Measurements from ENCODE around the gene TMEM107.

TMEM107 gene

DNA sequence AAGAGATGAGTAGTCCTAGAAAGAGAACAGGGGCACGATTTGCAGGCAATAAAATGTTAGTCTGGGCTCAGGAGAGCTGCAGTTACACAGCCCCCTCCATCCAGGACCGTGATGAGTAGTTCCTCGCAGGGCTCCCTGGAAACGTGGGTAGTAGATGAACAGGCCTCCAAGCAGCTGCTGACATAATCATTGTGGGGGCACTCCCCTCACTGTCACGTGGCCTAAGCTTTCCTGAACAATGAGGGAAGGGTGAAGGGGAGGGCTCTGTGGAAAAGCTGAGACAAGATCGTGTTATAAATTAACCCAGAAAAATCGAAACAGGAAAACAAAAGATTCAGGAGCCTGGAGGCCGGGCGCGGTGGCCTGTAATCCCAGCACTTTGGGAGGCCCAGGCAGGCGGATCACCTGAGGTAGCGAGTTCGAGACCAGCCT is 22.6 kb downstream of the TMEM107 start (continued):
- TF ChIP-seq, protein P1, sequence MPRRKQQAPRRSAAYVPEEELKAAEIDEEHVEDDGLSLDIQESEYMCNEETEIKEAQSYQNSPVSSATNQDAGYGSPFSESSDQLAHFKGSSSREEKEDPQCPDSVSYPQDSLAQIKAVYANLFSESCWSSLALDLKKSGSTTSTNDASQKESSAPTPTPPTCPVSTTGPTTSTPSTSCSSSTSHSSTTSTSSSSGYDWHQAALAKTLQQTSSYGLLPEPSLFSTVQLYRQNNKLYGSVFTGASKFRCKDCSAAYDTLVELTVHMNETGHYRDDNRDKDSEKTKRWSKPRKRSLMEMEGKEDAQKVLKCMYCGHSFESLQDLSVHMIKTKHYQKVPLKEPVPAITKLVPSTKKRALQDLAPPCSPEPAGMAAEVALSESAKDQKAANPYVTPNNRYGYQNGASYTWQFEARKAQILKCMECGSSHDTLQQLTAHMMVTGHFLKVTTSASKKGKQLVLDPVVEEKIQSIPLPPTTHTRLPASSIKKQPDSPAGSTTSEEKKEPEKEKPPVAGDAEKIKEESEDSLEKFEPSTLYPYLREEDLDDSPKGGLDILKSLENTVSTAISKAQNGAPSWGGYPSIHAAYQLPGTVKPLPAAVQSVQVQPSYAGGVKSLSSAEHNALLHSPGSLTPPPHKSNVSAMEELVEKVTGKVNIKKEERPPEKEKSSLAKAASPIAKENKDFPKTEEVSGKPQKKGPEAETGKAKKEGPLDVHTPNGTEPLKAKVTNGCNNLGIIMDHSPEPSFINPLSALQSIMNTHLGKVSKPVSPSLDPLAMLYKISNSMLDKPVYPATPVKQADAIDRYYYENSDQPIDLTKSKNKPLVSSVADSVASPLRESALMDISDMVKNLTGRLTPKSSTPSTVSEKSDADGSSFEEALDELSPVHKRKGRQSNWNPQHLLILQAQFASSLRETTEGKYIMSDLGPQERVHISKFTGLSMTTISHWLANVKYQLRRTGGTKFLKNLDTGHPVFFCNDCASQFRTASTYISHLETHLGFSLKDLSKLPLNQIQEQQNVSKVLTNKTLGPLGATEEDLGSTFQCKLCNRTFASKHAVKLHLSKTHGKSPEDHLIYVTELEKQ (tag by site-specific recombination; IDR thresholded peaks at IDR 0.05; ENCODE audit: borderline replicate concordance) = no peak
- TF ChIP-seq ZNF785 (tag by site-specific recombination; IDR thresholded peaks at IDR 0.05) = no peak
- TF ChIP-seq EGR2 (tag by site-specific recombination; IDR thresholded peaks at IDR 0.05; ENCODE audit: low read depth) = peak; percentile 45; the same call in 1 of the 2 replicates
- TF ChIP-seq ZNF664 (tag by site-specific recombination; IDR thresholded peaks at IDR 0.05) = peak; percentile 42
- TF ChIP-seq, protein P2, sequence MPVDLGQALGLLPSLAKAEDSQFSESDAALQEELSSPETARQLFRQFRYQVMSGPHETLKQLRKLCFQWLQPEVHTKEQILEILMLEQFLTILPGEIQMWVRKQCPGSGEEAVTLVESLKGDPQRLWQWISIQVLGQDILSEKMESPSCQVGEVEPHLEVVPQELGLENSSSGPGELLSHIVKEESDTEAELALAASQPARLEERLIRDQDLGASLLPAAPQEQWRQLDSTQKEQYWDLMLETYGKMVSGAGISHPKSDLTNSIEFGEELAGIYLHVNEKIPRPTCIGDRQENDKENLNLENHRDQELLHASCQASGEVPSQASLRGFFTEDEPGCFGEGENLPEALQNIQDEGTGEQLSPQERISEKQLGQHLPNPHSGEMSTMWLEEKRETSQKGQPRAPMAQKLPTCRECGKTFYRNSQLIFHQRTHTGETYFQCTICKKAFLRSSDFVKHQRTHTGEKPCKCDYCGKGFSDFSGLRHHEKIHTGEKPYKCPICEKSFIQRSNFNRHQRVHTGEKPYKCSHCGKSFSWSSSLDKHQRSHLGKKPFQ (tag by site-specific recombination; IDR thresholded peaks at IDR 0.05) = no peak
- TF ChIP-seq GLIS1 (tag by site-specific recombination; IDR thresholded peaks at IDR 0.05) = peak; percentile 50
- peak; percentile 16; the same call in 1 of the 2 replicates for TF ChIP-seq GLIS2 (tag by site-specific recombination; IDR thresholded peaks at IDR 0.05)
- TF ChIP-seq WT1 (tag by site-specific recombination; IDR thresholded peaks at IDR 0.05) = 0 out of 2 replicates have a peak, but pooled peaks have one; percentile 37
- peak; percentile 17; the same call in 1 of the 2 replicates for TF ChIP-seq SP7 (tag by site-specific recombination; IDR thresholded peaks at IDR 0.05)
- 0 out of 2 replicates have a peak, but pooled peaks have one; percentile 6 for TF ChIP-seq ZNF600 (tag by site-specific recombination; IDR thresholded peaks at IDR 0.05)
- TF ChIP-seq KLF10 (tag by site-specific recombination; IDR thresholded peaks at IDR 0.05) = peak; percentile 88
- TF ChIP-seq, protein P3, sequence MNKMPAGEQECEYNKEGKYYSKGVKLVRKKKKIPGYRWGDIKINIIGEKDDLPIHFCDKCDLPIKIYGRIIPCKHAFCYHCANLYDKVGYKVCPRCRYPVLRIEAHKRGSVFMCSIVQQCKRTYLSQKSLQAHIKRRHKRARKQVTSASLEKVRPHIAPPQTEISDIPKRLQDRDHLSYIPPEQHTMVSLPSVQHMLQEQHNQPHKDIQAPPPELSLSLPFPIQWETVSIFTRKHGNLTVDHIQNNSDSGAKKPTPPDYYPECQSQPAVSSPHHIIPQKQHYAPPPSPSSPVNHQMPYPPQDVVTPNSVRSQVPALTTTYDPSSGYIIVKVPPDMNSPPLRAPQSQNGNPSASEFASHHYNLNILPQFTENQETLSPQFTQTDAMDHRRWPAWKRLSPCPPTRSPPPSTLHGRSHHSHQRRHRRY (tag by site-specific recombination; IDR thresholded peaks at IDR 0.05) = no peak
- TF ChIP-seq, protein P4, sequence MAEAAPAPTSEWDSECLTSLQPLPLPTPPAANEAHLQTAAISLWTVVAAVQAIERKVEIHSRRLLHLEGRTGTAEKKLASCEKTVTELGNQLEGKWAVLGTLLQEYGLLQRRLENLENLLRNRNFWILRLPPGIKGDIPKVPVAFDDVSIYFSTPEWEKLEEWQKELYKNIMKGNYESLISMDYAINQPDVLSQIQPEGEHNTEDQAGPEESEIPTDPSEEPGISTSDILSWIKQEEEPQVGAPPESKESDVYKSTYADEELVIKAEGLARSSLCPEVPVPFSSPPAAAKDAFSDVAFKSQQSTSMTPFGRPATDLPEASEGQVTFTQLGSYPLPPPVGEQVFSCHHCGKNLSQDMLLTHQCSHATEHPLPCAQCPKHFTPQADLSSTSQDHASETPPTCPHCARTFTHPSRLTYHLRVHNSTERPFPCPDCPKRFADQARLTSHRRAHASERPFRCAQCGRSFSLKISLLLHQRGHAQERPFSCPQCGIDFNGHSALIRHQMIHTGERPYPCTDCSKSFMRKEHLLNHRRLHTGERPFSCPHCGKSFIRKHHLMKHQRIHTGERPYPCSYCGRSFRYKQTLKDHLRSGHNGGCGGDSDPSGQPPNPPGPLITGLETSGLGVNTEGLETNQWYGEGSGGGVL (tag by site-specific recombination; IDR thresholded peaks at IDR 0.05) = peak; percentile 86
- no peak for TF ChIP-seq ZFP41 (tag by site-specific recombination; IDR thresholded peaks at IDR 0.05; ENCODE audit: borderline replicate concordance)
- TF ChIP-seq, protein P5, sequence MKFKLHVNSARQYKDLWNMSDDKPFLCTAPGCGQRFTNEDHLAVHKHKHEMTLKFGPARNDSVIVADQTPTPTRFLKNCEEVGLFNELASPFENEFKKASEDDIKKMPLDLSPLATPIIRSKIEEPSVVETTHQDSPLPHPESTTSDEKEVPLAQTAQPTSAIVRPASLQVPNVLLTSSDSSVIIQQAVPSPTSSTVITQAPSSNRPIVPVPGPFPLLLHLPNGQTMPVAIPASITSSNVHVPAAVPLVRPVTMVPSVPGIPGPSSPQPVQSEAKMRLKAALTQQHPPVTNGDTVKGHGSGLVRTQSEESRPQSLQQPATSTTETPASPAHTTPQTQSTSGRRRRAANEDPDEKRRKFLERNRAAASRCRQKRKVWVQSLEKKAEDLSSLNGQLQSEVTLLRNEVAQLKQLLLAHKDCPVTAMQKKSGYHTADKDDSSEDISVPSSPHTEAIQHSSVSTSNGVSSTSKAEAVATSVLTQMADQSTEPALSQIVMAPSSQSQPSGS (tag by site-specific recombination; IDR thresholded peaks at IDR 0.05; ENCODE audit: low read depth) = no peak
- peak; percentile 5 for TF ChIP-seq SP2 (tag by site-specific recombination; IDR thresholded peaks at IDR 0.05)
- no peak for TF ChIP-seq ZFP37 (tag by site-specific recombination; IDR thresholded peaks at IDR 0.05)
- TF ChIP-seq, protein P6, sequence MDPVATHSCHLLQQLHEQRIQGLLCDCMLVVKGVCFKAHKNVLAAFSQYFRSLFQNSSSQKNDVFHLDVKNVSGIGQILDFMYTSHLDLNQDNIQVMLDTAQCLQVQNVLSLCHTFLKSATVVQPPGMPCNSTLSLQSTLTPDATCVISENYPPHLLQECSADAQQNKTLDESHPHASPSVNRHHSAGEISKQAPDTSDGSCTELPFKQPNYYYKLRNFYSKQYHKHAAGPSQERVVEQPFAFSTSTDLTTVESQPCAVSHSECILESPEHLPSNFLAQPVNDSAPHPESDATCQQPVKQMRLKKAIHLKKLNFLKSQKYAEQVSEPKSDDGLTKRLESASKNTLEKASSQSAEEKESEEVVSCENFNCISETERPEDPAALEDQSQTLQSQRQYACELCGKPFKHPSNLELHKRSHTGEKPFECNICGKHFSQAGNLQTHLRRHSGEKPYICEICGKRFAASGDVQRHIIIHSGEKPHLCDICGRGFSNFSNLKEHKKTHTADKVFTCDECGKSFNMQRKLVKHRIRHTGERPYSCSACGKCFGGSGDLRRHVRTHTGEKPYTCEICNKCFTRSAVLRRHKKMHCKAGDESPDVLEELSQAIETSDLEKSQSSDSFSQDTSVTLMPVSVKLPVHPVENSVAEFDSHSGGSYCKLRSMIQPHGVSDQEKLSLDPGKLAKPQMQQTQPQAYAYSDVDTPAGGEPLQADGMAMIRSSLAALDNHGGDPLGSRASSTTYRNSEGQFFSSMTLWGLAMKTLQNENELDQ (tag by site-specific recombination; IDR thresholded peaks at IDR 0.05; ENCODE audit: low read depth) = no peak
- TF ChIP-seq, protein P7, sequence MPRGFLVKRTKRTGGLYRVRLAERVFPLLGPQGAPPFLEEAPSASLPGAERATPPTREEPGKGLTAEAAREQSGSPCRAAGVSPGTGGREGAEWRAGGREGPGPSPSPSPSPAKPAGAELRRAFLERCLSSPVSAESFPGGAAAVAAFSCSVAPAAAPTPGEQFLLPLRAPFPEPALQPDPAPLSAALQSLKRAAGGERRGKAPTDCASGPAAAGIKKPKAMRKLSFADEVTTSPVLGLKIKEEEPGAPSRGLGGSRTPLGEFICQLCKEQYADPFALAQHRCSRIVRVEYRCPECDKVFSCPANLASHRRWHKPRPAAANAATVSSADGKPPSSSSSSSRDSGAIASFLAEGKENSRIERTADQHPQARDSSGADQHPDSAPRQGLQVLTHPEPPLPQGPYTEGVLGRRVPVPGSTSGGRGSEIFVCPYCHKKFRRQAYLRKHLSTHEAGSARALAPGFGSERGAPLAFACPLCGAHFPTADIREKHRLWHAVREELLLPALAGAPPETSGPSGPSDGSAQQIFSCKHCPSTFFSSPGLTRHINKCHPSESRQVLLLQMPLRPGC (tag by site-specific recombination; IDR thresholded peaks at IDR 0.05) = no peak; the same call in 1 of the 2 replicates
- TF ChIP-seq ZNF792 (tag by site-specific recombination; IDR thresholded peaks at IDR 0.05) = no peak
- TF ChIP-seq, protein P8, sequence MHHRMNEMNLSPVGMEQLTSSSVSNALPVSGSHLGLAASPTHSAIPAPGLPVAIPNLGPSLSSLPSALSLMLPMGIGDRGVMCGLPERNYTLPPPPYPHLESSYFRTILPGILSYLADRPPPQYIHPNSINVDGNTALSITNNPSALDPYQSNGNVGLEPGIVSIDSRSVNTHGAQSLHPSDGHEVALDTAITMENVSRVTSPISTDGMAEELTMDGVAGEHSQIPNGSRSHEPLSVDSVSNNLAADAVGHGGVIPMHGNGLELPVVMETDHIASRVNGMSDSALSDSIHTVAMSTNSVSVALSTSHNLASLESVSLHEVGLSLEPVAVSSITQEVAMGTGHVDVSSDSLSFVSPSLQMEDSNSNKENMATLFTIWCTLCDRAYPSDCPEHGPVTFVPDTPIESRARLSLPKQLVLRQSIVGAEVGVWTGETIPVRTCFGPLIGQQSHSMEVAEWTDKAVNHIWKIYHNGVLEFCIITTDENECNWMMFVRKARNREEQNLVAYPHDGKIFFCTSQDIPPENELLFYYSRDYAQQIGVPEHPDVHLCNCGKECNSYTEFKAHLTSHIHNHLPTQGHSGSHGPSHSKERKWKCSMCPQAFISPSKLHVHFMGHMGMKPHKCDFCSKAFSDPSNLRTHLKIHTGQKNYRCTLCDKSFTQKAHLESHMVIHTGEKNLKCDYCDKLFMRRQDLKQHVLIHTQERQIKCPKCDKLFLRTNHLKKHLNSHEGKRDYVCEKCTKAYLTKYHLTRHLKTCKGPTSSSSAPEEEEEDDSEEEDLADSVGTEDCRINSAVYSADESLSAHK (tag by site-specific recombination; IDR thresholded peaks at IDR 0.05) = peak; percentile 22; the same call in 1 of the 2 replicates
